Activated CD4-positive, alpha-beta memory T cell treated with anti-CD3 and anti-CD28 coated beads, Interleukin-2, amount 10 ng/mL, durations not matched to agents 7 days and 5 days (primary cell): ENCODE results near the gene AFAP1. TPM values are rescaled to one million over a fixed set of nuclear protein-coding genes. Genes with fewer than 3 reads are reported as not detected.
A peak's percentile ranks its signal among the peaks of the same experiment; 100 is the strongest.

Source experiments
- CTCF ChIA-PET: fragments of 350-600 bp; sonication (Branson Sonifier 250); formaldehyde crosslinking; loops from one replicate; lab custom pipeline; 2021; ENCODE audit warnings: antibody characterized with exemption, inconsistent platforms; lab: Charles Lee
- POLR2A ChIA-PET: fragments of 350-600 bp; sonication (Branson Sonifier 250); formaldehyde crosslinking; loops from one replicate; lab custom pipeline; 2021; ENCODE audit warnings: antibody characterized with exemption; lab: Charles Lee
- DNase-seq: peaks from one replicate; pipeline ENCODE4 v3.0.0-alpha.2; 2020
- H3K27ac Mint-ChIP-seq: one replicate; pipeline ENCODE4 v1.8.0; 2021; ENCODE audit warnings: mild to moderate bottlenecking, mixed read lengths
- H3K27me3 Mint-ChIP-seq: one replicate; pipeline ENCODE4 v1.8.0; 2021; ENCODE audit warnings: mixed read lengths
- H3K36me3 Mint-ChIP-seq: one replicate; pipeline ENCODE4 v1.8.0; 2021; ENCODE audit warnings: low read depth, mixed read lengths
- H3K4me1 Mint-ChIP-seq: one replicate; pipeline ENCODE4 v1.8.0; 2021; ENCODE audit warnings: mixed read lengths
- H3K4me3 Mint-ChIP-seq: one replicate; pipeline ENCODE4 v1.8.0; 2021; ENCODE audit warnings: mild to moderate bottlenecking, mixed read lengths
- H3K9me3 Mint-ChIP-seq: one replicate; pipeline ENCODE4 v1.8.0; 2021; ENCODE audit warnings: mixed read lengths
- total RNA-seq, 2 experiments: library from RNA; stranded (reverse); gene quantifications; one replicate each; pipeline ENCODE4 v1.2.3, GENCODE V29; 2021

Gene AFAP1
- total RNA-seq, 2 experiments from 2014 or later, result 5.9 to 6.5 TPM

GRCh38 chr4:7790999-7791398, 148.7 kb downstream of the AFAP1 start:
- Mint-ChIP-seq H3K36me3 (no peaks in the 10 kb centered on the region), H3K9me3 (no peaks in the 10 kb centered on the region), H3K4me3 (no peak overlapping the region), H3K27me3 (no peaks in the 10 kb centered on the region), H3K4me1 (peaks cover 2% of the 10 kb centered on the region), H3K27ac (no peak overlapping the region)
- ChIA-PET POLR2A (interaction anchor here (1.2 kb wide), 1 partner anchor 10 kb away, joined by 3 read pairs; no protein-coding TSS in a partner anchor), CTCF (interaction anchor here (1.3 to 6.3 kb wide), 2 partner anchors 13 to 30 kb away, joined by 4 to 41 read pairs; no protein-coding TSS in a partner anchor)
- no peak for DNase-seq

GRCh38 chr4:7790023-7790422, 149.6 kb downstream of the AFAP1 start:
- H3K9me3 Mint-ChIP-seq, result no peaks in the 10 kb centered on the region
- H3K36me3 Mint-ChIP-seq, result no peaks in the 10 kb centered on the region

GRCh38 chr4:7788694-7789425, 150.8 kb downstream of the AFAP1 start:
- Mint-ChIP-seq H3K4me3 (no peak overlapping the region), H3K36me3 (no peaks in the 10 kb centered on the region), H3K27me3 (no peaks in the 10 kb centered on the region), H3K27ac (no peak overlapping the region), H3K9me3 (no peaks in the 10 kb centered on the region), H3K4me1 (peaks cover 23% of the 10 kb centered on the region)
- POLR2A ChIA-PET, result no interaction called here
- DNase-seq, result no peak
- CTCF ChIA-PET, result interaction anchor here (6.3 kb wide), 1 partner anchor 15 kb away, joined by 41 read pairs; no protein-coding TSS in a partner anchor

More at GRCh38 chr4:7790023-7790422, 149.6 kb downstream of the AFAP1 start:
- Mint-ChIP-seq H3K27ac (no peak overlapping the region), H3K4me3 (no peak overlapping the region), H3K27me3 (no peaks in the 10 kb centered on the region), H3K4me1 (peaks cover 11% of the 10 kb centered on the region)
- ChIA-PET POLR2A (interaction anchor here (1.2 kb wide), 1 partner anchor 9 kb away, joined by 3 read pairs; no protein-coding TSS in a partner anchor), CTCF (interaction anchor here (6.3 kb wide), 1 partner anchor 14 kb away, joined by 41 read pairs; no protein-coding TSS in a partner anchor)
- DNase-seq, result no peak

- no peak overlapping the region for H3K27ac Mint-ChIP-seq
- no peaks in the 10 kb centered on the region for H3K36me3 Mint-ChIP-seq
- H3K27me3 Mint-ChIP-seq, result no peaks in the 10 kb centered on the region
- no peak overlapping the region for H3K4me3 Mint-ChIP-seq
- H3K9me3 Mint-ChIP-seq, result no peaks in the 10 kb centered on the region
- H3K4me1 Mint-ChIP-seq, result peaks cover 30% of the 10 kb centered on the region
- POLR2A ChIA-PET, result no interaction called here
- CTCF ChIA-PET, result no interaction called here
- no peak for DNase-seq
These were observed 151.5 kb downstream of the AFAP1 start for GRCh38 chr4:7788193-7788592.

- DNase-seq, result no peak
- CTCF ChIA-PET, result no interaction called here
- H3K4me3 Mint-ChIP-seq, result no peak overlapping the region
- no peaks in the 10 kb centered on the region for H3K9me3 Mint-ChIP-seq
- no peaks in the 10 kb centered on the region for H3K27me3 Mint-ChIP-seq
- POLR2A ChIA-PET, result no interaction called here
- no peaks in the 10 kb centered on the region for H3K36me3 Mint-ChIP-seq
- H3K4me1 Mint-ChIP-seq, result peaks cover 34% of the 10 kb centered on the region
- no peak overlapping the region for H3K27ac Mint-ChIP-seq
These were observed 151.9 kb downstream of the AFAP1 start for GRCh38 chr4:7787681-7788141.

GRCh38 chr4:7787067-7787466, 152.6 kb downstream of the AFAP1 start:
- H3K27ac Mint-ChIP-seq, result no peak overlapping the region
- H3K36me3 Mint-ChIP-seq, result no peaks in the 10 kb centered on the region
- no peaks in the 10 kb centered on the region for H3K27me3 Mint-ChIP-seq
- no peak overlapping the region for H3K4me3 Mint-ChIP-seq
- CTCF ChIA-PET, result no interaction called here
- POLR2A ChIA-PET, result no interaction called here
- no peaks in the 10 kb centered on the region for H3K9me3 Mint-ChIP-seq
- peaks cover 40% of the 10 kb centered on the region for H3K4me1 Mint-ChIP-seq
- DNase-seq, result no peak

- Mint-ChIP-seq H3K36me3 (no peaks in the 10 kb centered on the region), H3K27me3 (no peaks in the 10 kb centered on the region), H3K4me1 (peaks cover 46% of the 10 kb centered on the region), H3K4me3 (no peak overlapping the region), H3K9me3 (no peaks in the 10 kb centered on the region), H3K27ac (no peak overlapping the region)
- ChIA-PET CTCF (no interaction called here), POLR2A (no interaction called here)
- DNase-seq, result no peak
These were observed 153.1 kb downstream of the AFAP1 start for GRCh38 chr4:7786517-7786916.

- Mint-ChIP-seq H3K36me3 (no peaks in the 10 kb centered on the region), H3K27me3 (no peaks in the 10 kb centered on the region), H3K4me1 (peaks cover 50% of the 10 kb centered on the region), H3K9me3 (no peaks in the 10 kb centered on the region), H3K27ac (no peak overlapping the region), H3K4me3 (no peak overlapping the region)
- ChIA-PET POLR2A (no interaction called here), CTCF (no interaction called here)
- no peak for DNase-seq
These were observed 153.6 kb downstream of the AFAP1 start for GRCh38 chr4:7786040-7786439.

GRCh38 chr4:7785017-7785416, 154.6 kb downstream of the AFAP1 start:
- ChIA-PET CTCF (no interaction called here), POLR2A (no interaction called here)
- Mint-ChIP-seq H3K36me3 (no peaks in the 10 kb centered on the region), H3K27me3 (no peaks in the 10 kb centered on the region), H3K4me1 (peaks cover 54% of the 10 kb centered on the region), H3K27ac (peak overlapping the region; percentile 66), H3K9me3 (no peaks in the 10 kb centered on the region), H3K4me3 (no peak overlapping the region)
- peak; percentile 63 for DNase-seq

GRCh38 chr4:7784131-7784870, 155.4 kb downstream of the AFAP1 start:
- no peak for DNase-seq
- Mint-ChIP-seq H3K9me3 (no peaks in the 10 kb centered on the region), H3K27ac (peak overlapping the region; percentile 66), H3K27me3 (no peaks in the 10 kb centered on the region), H3K4me3 (no peak overlapping the region), H3K36me3 (no peaks in the 10 kb centered on the region), H3K4me1 (peaks cover 60% of the 10 kb centered on the region)
- ChIA-PET POLR2A (interaction anchor here (1.4 kb wide), 1 partner anchor 25 kb away, joined by 6 read pairs; no protein-coding TSS in a partner anchor), CTCF (no interaction called here)

- H3K4me1 Mint-ChIP-seq, result peaks cover 67% of the 10 kb centered on the region
- CTCF ChIA-PET, result interaction anchor here (0.9 to 1.0 kb wide), 3 partner anchors 15 to 21 kb away, joined by 3 to 4 read pairs (median 3); no protein-coding TSS in a partner anchor
- H3K27ac Mint-ChIP-seq, result peak overlapping the region; percentile 61
These were observed 156.1 kb downstream of the AFAP1 start for GRCh38 chr4:7783541-7783940.

GRCh38 chr4:7782783-7783182, 156.9 kb downstream of the AFAP1 start:
- DNase-seq, result no peak
- peaks cover 71% of the 10 kb centered on the region for H3K4me1 Mint-ChIP-seq
- ChIA-PET CTCF (interaction anchor here (0.9 to 1.0 kb wide), 3 partner anchors 16 to 22 kb away, joined by 3 to 4 read pairs (median 3); no protein-coding TSS in a partner anchor), POLR2A (interaction anchor here (0.9 to 1.4 kb wide), 2 partner anchors 23 to 72 kb away, joined by 3 to 6 read pairs; no protein-coding TSS in a partner anchor)
- H3K27me3 Mint-ChIP-seq, result no peaks in the 10 kb centered on the region
- H3K9me3 Mint-ChIP-seq, result no peaks in the 10 kb centered on the region
- no peaks in the 10 kb centered on the region for H3K36me3 Mint-ChIP-seq
- H3K4me3 Mint-ChIP-seq, result no peak overlapping the region
- peak overlapping the region; percentile 12 for H3K27ac Mint-ChIP-seq

More at GRCh38 chr4:7783541-7783940, 156.1 kb downstream of the AFAP1 start:
- POLR2A ChIA-PET, result interaction anchor here (0.9 to 1.4 kb wide), 2 partner anchors 24 to 72 kb away, joined by 3 to 6 read pairs; no protein-coding TSS in a partner anchor
- no peaks in the 10 kb centered on the region for H3K9me3 Mint-ChIP-seq
- H3K27me3 Mint-ChIP-seq, result no peaks in the 10 kb centered on the region
- no peaks in the 10 kb centered on the region for H3K36me3 Mint-ChIP-seq
- no peak for DNase-seq
- H3K4me3 Mint-ChIP-seq, result no peak overlapping the region

GRCh38 chr4:7781993-7782392, 157.7 kb downstream of the AFAP1 start:
- Mint-ChIP-seq H3K36me3 (no peaks in the 10 kb centered on the region), H3K27ac (no peak overlapping the region), H3K4me3 (no peak overlapping the region), H3K4me1 (peaks cover 72% of the 10 kb centered on the region), H3K9me3 (no peaks in the 10 kb centered on the region), H3K27me3 (no peaks in the 10 kb centered on the region)
- DNase-seq, result no peak
- ChIA-PET CTCF (interaction anchor here (1.9 kb wide), 1 partner anchor 21 kb away, joined by 6 read pairs; no protein-coding TSS in a partner anchor), POLR2A (no interaction called here)
